Subcutaneous adipose tissue (tissue), 4 donors: Measurements from ENCODE around the gene AGTPBP1. TPM values are rescaled to one million over a fixed set of nuclear protein-coding genes. Genes with fewer than 3 reads are reported as not detected.

Experiments used
- CTCF ChIP-seq: fragments of 450-650 bp; IDR thresholded peaks from one replicate; pipeline ENCODE4 v1.5.1; 2016; ENCODE audit warnings: low read depth, mild to moderate bottlenecking, control low read depth, antibody characterized with exemption, moderate library complexity
- total RNA-seq, 4 donors: library from RNA; depleted of rRNA; stranded (reverse); fragments of >200 nt; gene quantifications; one replicate each; pipeline ENCODE4 v1.1.0, GENCODE V29; 2016

AGTPBP1 gene
- total RNA-seq, 4 donors from 2014 or later: 25.6 to 36.4 (median 31.3) TPM

- no peak for TF ChIP-seq CTCF
Observed at GRCh38 chr9:85505612-85506011, 236.1 kb downstream of the AGTPBP1 start.

DNA sequence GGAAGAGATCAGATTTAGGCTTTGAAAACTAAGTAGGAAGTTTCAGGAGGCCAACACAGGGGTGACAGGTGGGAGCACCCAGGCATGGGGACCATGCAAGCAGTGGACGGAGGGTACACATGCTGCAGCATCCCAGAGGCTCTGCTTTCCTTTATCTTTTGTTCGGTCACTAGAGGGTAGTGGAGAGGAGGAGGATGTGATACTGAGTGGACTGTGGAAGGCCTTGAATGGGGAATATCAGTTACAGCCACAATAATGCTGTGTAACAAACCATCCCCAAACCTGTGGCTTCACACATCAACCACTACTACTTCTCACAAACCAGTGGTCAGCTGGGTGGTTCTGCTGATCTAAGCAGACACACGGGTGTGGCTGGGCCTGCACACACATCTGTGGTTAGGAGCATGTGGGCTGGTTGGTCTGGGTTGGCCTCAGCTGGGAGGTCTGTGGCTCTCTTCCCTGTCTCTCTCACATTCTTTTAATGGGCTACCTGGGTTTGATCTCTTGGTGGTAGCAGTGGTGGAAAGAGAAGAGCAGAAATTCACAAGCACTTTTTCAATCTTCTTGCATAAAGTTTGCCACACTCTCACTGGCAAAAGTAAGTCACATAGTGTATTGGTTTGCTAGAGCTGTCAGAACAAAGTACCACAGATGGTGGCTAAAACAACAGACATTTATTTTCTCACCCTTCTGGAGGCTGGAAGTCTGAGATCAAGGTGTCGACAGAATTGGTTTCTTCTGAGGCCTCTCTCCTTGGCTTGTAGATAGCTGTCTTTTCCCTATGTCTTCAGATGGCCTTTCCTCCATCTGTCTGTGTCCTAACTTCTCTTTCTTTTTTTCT lies 238.7 kb downstream of the AGTPBP1 start:
- no peak for TF ChIP-seq CTCF

GRCh38 chr9:85501882-85502281 lies 239.9 kb downstream of the AGTPBP1 start:
- TF ChIP-seq CTCF: no peak

DNA sequence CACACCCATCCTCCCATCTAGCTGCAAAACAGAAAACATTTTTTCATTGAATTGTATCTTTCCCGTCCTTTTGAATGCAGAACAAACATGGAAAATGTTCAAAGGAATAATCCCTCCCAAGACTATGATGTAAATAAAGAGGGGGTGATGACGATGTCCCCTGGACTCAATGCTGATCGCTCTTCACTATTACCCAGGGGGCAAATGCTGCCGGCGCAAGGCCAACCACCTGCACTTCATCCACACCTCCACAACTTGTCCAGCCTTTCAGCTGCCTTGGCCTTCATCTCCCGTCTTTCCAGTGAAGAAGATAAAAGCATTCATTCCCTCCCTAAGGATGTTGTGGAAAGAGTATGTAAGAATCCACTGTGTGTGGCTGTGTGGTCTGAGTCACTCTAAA lies 240.3 kb downstream of the AGTPBP1 start:
- TF ChIP-seq CTCF: no peak

Other genes starting within 250 kb of the AGTPBP1 start
- gene NAA35, start 199.2 kb upstream of the AGTPBP1 start, total RNA-seq: 10 to 100 TPM; 17.2 to 25.8 (median 18.1) TPM